Tibial artery (tissue), 4 donors: Measurements from ENCODE around the gene ZNF880.

Experiments
- DNase-seq, 2 donors: peaks; one replicate each; pipeline ENCODE4 v3.0.0-alpha.2; 2019
- H3K27ac ChIP-seq, 2 donors: fragments of 200-600 bp; sonication (generic) in 1 of 2; 1 replicate in 1 of 2; 2 replicates in 1 of 2; pipeline ENCODE4 v1.5.1; 2018 to 2019; ENCODE audit warnings: mild to moderate bottlenecking in 1 of 2
- H3K27me3 ChIP-seq, 2 donors: fragments of 200-600 bp; sonication (generic) in 1 of 2; one replicate each; pipeline versions ENCODE4 v1.5.1 to v1.6.0; 2016 to 2019
- H3K36me3 ChIP-seq, 3 donors: fragments of 200-600 bp; sonication (generic) in 2 of 3; one replicate each; pipeline ENCODE4 v1.5.1; 2016 to 2019; ENCODE audit warnings: mild to moderate bottlenecking in 2 of 3
- H3K4me1 ChIP-seq, 4 donors: fragments of 200-600 bp; sonication (generic) in 2 of 4; 1 replicate in 3 of 4; 2 replicates in 1 of 4; pipeline ENCODE4 v1.5.1; 2016 to 2019
- H3K4me3 ChIP-seq, 2 donors: fragments of 200-600 bp; sonication (generic) in 1 of 2; 1 replicate in 1 of 2; 2 replicates in 1 of 2; pipeline ENCODE4 v1.5.1; 2018 to 2019; ENCODE audit warnings: mild to moderate bottlenecking in 2 of 2
- H3K9me3 ChIP-seq, 3 donors: fragments of 200-600 bp; sonication (generic) in 1 of 3; one replicate each; pipeline ENCODE4 v1.5.1; 2016 to 2019
- intact Hi-C: fragments of 100-400 bp; cut with DNase I; formaldehyde crosslinking; loops from one replicate; pipeline ENCODE4 v1.15.0; 2023; ENCODE audit warnings: low total_unique reads
- TF ChIP-seq, protein P1 (sequence below), 2 experiments: fragments of 200-600 bp in 1 of 2; fragments of 450-650 bp in 1 of 2; IDR thresholded peaks; one replicate each; pipeline ENCODE4 v1.5.1; 2017 to 2019; ENCODE audit warnings: antibody characterized with exemption in 2 of 2, mild to moderate bottlenecking in 1 of 2, moderate library complexity in 1 of 2

Gene ZNF880

DNA sequence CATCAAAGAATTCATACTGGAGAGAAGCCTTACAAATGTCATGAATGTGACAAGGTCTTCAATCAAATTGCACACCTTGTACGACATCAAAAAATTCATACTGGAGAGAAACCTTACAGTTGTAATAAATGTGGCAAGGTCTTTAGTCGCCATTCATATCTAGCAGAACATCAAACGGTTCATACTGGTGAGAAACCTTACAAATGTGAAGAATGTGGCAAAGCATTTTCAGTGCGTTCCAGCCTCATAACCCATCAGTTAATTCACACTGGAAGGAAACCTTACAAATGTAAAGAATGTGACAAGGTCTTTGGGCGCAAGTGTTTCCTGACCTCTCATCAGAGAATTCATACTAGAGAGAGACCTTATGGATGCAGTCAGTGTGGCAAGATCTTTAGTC is 46.0 kb downstream of the ZNF880 start:
- intact Hi-C loops, result no loop called here
- peaks cover 27 to 100% (median 86%) of the 10 kb centered on the region in 3 donors for H3K9me3 ChIP-seq
- DNase-seq, result no peak
- H3K27me3 ChIP-seq, result no peaks in the 10 kb centered on the region
- H3K27ac ChIP-seq, result no peak overlapping the region
- peaks cover 46 to 64% (median 52%) of the 10 kb centered on the region in 3 donors for H3K36me3 ChIP-seq
- H3K4me1 ChIP-seq, result no peaks in the 10 kb centered on the region
- TF ChIP-seq, protein P1, sequence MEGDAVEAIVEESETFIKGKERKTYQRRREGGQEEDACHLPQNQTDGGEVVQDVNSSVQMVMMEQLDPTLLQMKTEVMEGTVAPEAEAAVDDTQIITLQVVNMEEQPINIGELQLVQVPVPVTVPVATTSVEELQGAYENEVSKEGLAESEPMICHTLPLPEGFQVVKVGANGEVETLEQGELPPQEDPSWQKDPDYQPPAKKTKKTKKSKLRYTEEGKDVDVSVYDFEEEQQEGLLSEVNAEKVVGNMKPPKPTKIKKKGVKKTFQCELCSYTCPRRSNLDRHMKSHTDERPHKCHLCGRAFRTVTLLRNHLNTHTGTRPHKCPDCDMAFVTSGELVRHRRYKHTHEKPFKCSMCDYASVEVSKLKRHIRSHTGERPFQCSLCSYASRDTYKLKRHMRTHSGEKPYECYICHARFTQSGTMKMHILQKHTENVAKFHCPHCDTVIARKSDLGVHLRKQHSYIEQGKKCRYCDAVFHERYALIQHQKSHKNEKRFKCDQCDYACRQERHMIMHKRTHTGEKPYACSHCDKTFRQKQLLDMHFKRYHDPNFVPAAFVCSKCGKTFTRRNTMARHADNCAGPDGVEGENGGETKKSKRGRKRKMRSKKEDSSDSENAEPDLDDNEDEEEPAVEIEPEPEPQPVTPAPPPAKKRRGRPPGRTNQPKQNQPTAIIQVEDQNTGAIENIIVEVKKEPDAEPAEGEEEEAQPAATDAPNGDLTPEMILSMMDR (IDR thresholded peaks at IDR 0.05), result no peak
- H3K4me3 ChIP-seq, result no peak overlapping the region

DNA sequence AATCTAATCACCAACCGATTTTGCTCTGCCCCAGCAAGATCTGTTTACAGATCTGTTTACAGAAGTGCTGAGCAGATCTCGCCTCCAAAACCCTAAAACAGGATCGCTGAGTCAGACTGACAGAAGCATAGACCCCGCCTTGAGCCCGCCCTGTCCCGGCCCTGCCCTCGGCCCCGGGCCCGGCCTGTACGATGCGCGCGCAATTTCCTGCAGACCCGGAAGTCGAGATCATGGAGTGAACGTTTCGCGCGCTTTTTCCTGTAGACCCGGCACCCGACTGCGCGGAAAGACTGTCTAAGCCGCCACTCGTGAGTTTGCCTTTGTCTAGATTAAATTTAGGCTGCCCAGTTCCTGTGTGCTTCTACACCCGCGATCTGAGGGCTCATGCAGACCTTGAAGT is 59.2 kb downstream of the ZNF880 start, which contains the start of gene ZNF534:
Gene ZNF534 (plus strand): TSS at position 212 of the 400 bp plus-strand sequence. CDS start 2,327 bp downstream, outside the sequence.
- no peak within 1 kb of the TSS for H3K4me3 ChIP-seq
- no peak within 1 kb of the TSS for H3K27ac ChIP-seq
- H3K27me3 ChIP-seq, result no peaks in the 10 kb centered on the region
- H3K4me1 ChIP-seq, result no peaks in the 10 kb centered on the region
- peaks cover 25 to 78% (median 61%) of the 10 kb centered on the region in 3 donors for H3K36me3 ChIP-seq
- DNase-seq, result no peak
- intact Hi-C loops, result no loop called here
- H3K9me3 ChIP-seq, result peaks cover 9 to 85% (median 55%) of the 10 kb centered on the region in 3 donors
- TF ChIP-seq, protein P1 (IDR thresholded peaks at IDR 0.05), result no peak
